Erythroblast (primary cell): ENCODE results near the gene PDE6G.

ENCODE experiments used
- GATA1 ChIP-seq: IDR thresholded peaks from 2 replicates; pipeline ENCODE4 v1.6.1; 2011; ENCODE audit warnings: low read depth, mild to moderate bottlenecking, control low read depth, low read length, moderate library complexity
- POLR2A ChIP-seq: IDR thresholded peaks from 2 replicates; pipeline ENCODE4 v1.6.1; 2011; ENCODE audit warnings: mild to moderate bottlenecking, low read length

DNA sequence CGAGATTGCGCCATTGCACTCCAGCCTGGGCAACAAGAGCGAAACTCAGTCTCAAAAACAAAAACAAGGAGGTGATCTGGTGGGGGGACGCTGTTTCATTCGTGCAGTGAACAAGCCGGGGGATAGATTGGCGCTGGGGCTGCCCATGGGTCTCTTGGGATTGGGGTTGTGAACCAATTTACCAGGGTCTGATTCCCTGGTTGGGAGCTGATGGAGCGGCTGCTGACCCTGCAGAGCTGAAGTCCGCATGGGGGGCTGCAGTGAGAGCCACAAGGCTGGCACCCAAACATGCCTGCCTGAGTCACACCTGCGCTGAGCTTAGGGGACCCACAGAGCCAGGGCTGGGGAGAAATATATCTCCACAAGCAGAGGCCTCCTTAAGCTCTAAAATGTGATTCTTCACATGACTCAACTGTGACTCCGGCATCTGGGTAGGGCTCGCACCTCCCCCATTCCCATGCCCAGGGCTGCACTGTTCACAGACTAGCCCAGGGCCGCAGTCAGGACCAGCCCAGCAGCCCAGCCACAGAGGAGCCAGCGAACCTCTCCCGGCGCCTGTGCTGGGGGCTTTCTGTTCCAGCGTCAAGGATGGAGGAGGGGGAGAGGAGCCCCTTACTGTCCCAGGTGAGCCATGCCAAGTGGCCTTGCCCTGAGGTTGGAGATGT, 14.4 kb downstream of the PDE6G start:
- TF ChIP-seq POLR2A (no peak), GATA1 (no peak)
